AG09319 (cell line): Measurements from ENCODE around the gene SGK1.
"Not testable (repeated sequence)": the region's sequence is repeated elsewhere in the genome, so short reads cannot be mapped to it uniquely, and the experiment has no call there.

ENCODE experiments used
- DNase-seq: peaks from one replicate; pipeline ENCODE4 v3.0.0-alpha.2; 2010; ENCODE audit warnings: low read depth; ENCODE audit errors: extremely low read depth
- TF ChIP-seq, protein P1 (sequence below): IDR thresholded peaks from 2 replicates; pipeline ENCODE4 v1.5.1; 2011; ENCODE audit warnings: low read depth, mild to moderate bottlenecking, inconsistent platforms, low read length, moderate library complexity

The SGK1 gene

GRCh38 chr6:134199848-134200606 is 117.9 kb downstream of the SGK1 start:
- DNase-seq, result no peak
- TF ChIP-seq, protein P1, sequence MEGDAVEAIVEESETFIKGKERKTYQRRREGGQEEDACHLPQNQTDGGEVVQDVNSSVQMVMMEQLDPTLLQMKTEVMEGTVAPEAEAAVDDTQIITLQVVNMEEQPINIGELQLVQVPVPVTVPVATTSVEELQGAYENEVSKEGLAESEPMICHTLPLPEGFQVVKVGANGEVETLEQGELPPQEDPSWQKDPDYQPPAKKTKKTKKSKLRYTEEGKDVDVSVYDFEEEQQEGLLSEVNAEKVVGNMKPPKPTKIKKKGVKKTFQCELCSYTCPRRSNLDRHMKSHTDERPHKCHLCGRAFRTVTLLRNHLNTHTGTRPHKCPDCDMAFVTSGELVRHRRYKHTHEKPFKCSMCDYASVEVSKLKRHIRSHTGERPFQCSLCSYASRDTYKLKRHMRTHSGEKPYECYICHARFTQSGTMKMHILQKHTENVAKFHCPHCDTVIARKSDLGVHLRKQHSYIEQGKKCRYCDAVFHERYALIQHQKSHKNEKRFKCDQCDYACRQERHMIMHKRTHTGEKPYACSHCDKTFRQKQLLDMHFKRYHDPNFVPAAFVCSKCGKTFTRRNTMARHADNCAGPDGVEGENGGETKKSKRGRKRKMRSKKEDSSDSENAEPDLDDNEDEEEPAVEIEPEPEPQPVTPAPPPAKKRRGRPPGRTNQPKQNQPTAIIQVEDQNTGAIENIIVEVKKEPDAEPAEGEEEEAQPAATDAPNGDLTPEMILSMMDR, result no peak

DNA sequence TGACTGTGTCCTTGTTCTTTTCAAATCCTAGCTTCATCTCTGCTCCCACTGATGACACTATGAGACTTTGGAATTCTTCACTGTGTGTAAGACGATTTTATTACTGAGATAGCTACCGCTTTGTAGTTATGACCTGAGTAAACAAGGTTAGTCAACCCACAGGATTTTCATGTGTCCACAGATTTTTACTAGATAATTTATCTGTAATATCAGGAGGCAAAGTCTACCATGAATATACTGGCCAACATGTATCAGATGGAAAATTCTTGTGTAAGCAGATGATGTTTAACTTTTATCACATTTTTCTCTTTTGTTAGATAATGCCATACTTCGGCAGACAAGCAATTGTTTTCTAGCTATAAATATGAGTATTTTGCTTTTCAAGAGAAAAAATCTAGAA is 119.8 kb downstream of the SGK1 start:
- DNase-seq, result no peak
- TF ChIP-seq, protein P1, result no peak

- not testable (repeated sequence) for DNase-seq
Observed at GRCh38 chr6:134197685-134198084, 120.2 kb downstream of the SGK1 start.

GRCh38 chr6:134196568-134197193 is 121.2 kb downstream of the SGK1 start:
- TF ChIP-seq, protein P1, result no peak
- no peak for DNase-seq

DNA sequence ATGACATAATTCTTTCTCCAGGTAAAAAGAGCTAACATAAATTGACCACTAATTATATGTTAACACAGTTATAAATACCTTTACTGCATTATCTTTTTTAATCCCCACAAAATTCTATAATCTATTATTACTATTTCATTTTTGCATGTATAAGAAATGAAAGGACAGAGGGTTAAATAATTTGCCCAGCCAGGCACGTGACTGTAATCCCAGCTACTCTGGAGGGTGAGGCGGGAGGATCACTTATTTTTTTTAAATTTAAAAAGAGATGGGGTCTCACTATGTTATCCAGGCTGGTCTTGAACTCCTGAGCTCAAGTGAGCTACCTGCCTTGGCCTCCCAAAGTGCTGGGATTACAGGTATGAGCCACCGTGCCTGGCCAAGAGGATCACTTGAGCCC is 121.9 kb downstream of the SGK1 start:
- DNase-seq, result no peak
- TF ChIP-seq, protein P1, result no peak

GRCh38 chr6:134195164-134195906 is 122.6 kb downstream of the SGK1 start:
- TF ChIP-seq, protein P1, result no peak
- no peak for DNase-seq

DNA sequence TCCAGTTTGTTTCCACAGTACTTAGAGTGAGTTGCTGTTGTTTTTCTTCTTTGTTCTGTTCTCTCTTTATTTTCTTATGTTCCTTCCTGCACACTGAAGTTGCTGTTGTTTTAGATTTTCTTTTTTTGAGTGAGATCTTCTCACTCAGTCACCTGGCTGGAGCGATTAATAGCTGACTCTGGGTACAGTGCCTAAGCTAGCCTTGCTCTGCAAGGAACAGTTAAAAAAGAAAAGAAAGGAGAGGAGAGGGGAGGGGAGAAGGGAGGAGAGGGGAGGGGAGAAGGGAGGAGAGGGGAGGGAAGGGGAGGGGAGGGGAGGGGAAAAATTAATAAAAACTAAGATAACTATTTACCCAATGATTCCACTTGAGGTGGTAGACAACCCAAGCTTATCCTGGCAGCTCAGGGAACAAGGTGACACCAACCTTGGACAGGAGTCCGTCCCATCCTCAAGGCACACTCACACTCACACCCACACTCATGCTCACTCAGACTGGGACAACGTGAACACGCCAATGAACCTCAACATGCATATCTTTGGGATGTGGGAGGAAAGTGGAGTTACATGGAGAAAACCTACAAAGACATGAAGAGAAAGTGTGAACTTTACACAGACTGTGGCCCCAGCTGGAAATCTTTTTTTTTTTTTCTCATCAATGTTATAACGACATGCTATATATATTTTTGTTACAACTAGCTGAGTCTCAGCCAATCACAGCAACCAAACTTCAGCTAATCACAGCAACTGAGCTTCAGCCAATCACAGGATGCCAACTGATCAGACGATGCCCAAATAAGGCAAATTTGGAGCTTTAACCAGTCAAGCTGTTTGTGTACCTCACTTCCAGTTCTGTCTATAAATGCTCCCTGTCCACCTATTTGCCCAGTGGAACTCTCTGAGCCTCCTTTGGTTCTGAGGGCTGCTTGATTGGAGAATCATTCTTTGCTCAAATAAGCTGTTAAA is 124.1 kb downstream of the SGK1 start:
- TF ChIP-seq, protein P1, result no peak

GRCh38 chr6:134192609-134193008 is 125.3 kb downstream of the SGK1 start:
- DNase-seq, result not testable (repeated sequence)

More for the DNA sequence above, 124.1 kb downstream of the SGK1 start:
- DNase-seq, result no peak
